Gastrocnemius medialis (tissue), 4 donors: ENCODE measurements around the gene KCNH3.

Source experiments
- CTCF ChIP-seq, 5 experiments: fragments of 450-650 bp in 3 of 5; fragments of 200-600 bp in 2 of 5; sonication (generic) in 2 of 5; IDR thresholded peaks in 4 of 5; conservative IDR thresholded peaks in 1 of 5; 1 replicate in 4 of 5; 2 replicates in 1 of 5; pipeline ENCODE4 v1.5.1; 2016 to 2019; ENCODE audit warnings: antibody characterized with exemption in 5 of 5, mild to moderate bottlenecking in 3 of 5, moderate library complexity in 3 of 5
- POLR2A ChIP-seq, 2 donors: fragments of 450-650 bp; IDR thresholded peaks; one replicate each; pipeline ENCODE4 v1.6.1; 2017; ENCODE audit warnings: antibody characterized with exemption in 2 of 2, mild to moderate bottlenecking in 2 of 2, moderate library complexity in 2 of 2

GRCh38 chr12:49541140-49541861 lies 2.5 kb downstream of the KCNH3 start:
- TF ChIP-seq CTCF (IDR thresholded peaks at IDR 0.05 in 4 of 5, conservative IDR thresholded peaks at IDR 0.05 in 1 of 5) (no peak), POLR2A (IDR thresholded peaks at IDR 0.05) (no peak)
